HG02943 (cell line): ENCODE data around the gene CRACR2B.

Source experiments
- ATAC-seq: cut with Tn5 transposase; IDR thresholded peaks from one replicate; pipeline ENCODE4 v1.9.1; 2021; ENCODE audit warnings: mild to moderate bottlenecking, low read depth, moderate library complexity; ENCODE audit not compliant: unreplicated experiment

The CRACR2B gene

DNA sequence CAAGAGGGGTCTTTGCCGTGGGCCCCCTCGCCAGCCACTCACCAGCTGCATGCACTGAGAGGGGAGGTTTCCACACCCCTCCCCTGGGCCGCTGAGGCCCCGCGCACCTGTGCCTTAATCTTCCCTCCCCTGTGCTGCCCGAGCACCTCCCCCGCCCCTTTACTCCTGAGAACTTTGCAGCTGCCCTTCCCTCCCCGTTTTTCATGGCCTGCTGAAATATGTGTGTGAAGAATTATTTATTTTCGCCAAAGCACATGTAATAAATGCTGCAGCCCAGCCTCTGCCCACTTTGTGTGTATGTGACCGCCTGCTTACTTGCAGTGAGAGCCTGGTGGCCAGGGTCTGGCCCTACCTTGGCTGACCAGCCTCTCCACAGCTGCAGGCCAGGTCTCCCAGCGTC, 2.8 kb upstream of the CRACR2B start:
- ATAC-seq = no peak

DNA sequence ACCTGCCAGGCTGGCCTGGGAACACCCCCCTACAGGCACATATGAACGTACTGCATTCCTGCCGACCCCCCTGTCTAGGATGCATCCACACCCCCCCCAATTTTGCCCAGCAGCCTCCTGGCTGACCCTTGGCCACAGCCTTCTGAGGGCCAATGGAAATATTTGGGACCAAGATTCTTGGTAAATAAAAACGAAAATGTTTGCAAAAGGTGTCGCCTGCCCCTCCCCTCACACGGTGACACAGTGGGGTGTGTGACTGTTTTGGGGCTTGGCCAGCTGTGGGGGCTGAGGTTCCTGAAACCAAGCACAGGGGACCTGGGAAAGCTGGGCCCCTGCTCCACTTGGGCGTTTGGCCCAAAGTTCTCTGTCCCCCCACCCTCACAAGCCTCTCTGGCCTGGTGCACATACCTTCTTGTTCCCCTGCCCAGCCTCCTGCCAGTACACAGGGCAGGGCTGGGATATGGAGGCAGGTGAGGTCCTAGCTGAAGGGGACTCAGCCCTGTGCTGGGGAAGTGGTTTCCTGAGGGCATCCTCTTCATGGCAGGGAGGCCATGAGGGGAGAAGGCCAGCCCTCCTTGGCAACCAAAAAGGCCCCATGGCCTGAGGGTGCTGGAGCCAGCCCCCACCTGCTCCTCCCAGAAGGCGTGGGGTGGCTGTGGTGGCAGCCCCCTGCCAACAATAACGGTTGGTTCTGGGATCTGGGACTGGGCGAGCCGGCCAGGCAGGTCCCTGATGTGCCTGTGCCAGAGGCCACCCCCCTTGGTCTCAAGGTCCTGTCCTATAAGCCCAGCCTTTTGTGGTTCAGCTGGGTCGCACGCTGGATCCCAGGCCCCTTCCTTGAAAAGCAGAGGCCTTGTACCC, 2.1 kb upstream of the CRACR2B start:
- ATAC-seq = no peak

- ATAC-seq = no peak
Measured at GRCh38 chr11:826227-826621, 1.5 kb upstream of the CRACR2B start.

- ATAC-seq = no peak
Measured at GRCh38 chr11:826836-827145, 928 bp upstream of the CRACR2B start.

GRCh38 chr11:827146-827896, 398 bp upstream of the CRACR2B start:
- no peak for ATAC-seq

GRCh38 chr11:828506-829175, 922 bp downstream of the CRACR2B start:
- no peak for ATAC-seq

DNA sequence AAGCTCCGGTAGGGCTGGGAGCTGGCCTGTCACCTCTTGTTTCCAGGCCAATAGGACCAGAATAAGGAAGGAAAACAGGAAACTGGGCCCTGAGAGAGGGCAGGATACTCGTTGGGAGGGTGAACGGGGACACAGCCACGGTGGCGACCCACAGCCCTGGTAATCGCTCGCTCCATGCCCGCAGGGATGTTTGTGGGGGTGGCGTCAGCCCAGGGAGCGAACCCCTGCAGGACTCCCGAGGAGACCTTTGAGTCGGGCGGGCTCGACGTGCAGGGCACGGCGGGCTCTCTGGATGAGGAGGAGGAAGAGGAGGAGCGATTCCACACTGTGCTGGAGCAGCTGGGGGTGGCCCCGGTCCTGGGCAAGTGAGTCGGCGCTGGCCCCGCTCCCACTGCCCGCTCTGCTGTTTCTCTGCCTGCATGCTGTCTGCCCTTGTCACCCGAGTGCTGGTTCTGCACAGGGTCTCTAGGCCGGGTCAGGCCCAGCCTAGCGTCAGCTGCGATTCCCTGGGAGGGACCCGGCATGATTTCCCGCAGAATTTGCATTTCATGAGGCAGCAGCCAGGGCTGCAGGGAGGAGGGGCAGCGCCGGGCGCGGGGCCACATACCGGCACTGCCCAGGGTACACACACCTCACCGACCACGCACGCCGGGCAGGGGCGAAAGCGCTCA, 1.6 kb downstream of the CRACR2B start:
- ATAC-seq = no peak

DNA sequence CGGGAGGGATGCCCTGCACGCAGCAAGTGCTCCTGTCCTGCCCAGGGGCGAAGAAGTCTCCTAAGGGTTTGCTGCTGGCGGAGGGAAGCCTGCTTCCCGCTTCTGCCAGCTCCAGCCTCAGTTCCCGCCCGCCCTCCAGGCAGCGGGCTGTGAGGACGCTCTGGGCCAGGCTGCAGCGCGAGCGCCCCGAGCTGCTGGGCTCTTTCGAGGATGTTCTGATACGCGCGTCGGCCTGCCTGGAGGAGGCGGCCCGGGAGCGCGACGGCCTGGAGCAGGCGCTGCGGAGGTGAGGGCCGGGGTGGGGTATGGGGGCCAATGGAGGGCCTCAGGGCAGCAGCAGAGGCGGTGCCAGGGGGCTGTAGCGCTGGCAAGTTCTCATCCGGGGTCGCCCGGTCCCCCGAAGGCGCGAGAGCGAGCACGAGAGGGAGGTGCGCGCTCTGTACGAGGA, 2.2 kb downstream of the CRACR2B start:
- no peak for ATAC-seq

GRCh38 chr11:830295-831117, 2.8 kb downstream of the CRACR2B start:
- ATAC-seq = no peak

GRCh38 chr11:831118-831864, 3.6 kb downstream of the CRACR2B start:
- ATAC-seq = no peak

DNA sequence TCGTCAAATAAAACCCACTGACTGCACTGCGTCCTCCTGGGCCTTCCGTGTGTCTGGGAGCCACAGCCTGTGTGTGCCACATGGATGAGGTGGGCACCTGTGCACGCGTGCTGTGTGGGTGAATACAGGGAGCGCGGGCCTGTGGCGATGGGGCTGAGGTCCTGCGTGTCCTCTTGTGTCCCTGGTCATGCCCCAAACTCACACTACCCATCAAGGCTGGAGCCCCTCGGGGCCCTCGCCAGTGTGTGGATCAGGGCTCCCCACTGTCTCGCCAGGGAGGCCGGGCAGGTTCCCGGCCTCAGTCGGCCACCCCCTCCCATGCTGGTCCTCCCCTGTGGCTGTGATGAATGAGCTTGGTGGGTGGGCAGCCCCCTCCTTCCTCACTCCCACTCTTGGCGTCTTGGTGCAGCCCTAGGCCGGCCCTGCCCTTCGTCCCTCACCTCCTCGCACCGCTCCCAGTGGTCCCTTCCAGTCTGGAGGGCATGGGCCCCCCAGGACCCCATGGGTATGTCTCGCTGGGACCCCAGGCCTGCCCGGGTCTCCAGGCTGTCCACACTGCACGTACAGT, 4.3 kb downstream of the CRACR2B start:
- ATAC-seq = no peak

GRCh38 chr11:832529-833113, 4.9 kb downstream of the CRACR2B start, which contains the start of gene CD151:
TSS of gene CD151 (plus strand) at chr11:832952. CDS start at chr11:836070, 3,118 bp downstream.
- ATAC-seq = no peak

DNA sequence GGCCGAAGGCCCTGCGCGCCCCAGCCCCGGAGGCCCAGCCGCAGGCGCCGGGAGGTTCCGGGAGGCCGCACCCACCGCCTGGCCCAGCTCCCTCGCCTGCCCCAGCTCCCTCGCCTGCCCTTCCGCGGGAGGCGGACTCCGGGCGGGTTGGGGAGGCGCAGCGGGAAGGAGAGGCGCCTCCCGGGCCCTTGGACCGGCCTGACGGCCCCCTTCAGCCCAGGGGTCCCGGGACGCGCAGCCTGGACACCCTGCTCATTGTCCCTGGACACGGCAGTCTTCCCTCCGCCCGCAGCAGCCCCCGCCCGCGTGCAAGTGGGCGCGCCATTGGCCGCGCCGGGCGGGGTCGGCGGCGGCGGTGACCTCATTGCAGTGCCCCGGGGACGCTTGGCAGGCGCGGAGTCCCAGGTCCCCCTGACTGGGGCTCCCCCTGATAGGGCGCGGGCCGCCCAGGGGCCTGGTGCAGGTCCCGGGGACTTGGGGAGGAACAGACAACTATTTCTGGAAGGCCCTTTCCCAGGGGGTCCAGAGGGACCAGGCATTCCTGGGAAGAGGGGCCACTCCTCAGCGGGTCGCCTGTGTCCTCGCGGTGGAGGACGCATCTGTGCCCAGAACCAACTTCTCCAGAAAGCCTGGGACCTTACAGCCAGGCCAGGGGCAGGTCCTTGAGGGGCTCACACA, 5.5 kb downstream of the CRACR2B start:
- no peak for ATAC-seq

GRCh38 chr11:833849-834311, 6.2 kb downstream of the CRACR2B start:
- no peak for ATAC-seq

DNA sequence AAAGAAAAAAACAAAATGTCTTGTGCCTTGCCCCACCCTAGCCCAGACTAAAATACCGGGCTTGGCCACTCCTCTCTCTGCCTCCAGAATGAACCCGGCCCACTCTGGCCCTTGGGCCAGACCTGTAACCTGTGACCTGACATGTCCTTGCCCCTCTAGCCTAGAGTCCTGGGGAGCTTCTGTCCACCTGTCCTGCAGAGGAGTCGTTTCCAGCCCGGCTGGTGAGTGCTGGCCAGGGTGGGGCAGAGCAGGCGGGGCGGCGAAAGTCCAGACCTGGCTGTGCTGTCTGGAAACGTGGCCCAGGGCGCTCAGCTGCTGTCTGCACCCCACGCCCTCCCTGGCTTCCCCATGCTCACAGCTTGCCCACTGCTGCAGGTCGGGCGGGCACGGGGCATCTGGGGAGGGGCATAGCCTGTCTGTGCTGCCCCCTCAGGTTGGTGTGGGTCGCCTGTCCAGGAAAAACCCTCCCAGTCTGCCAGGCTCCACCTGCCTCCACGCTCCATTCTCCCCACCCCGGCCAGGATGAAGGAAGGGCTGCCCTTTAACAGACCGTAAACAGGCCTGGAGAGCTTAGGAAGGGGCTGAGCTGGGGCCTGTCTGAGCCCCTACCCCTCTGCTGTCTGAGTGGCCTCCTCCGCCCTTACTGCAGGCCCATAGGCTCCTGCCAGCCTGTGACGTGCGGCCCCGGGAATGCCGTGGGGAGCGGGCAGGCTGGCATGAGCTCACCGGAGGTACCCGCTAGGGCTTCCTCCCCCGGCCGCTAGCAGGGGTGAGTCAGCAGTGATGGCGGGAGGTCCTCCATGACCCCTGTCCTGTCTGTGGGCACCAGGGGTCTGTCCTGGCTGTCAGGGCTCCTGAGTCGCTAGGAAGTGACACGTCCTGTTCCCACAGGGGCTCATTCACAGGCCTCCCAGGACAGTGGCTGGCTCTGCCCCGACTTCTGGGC, 6.9 kb downstream of the CRACR2B start:
- ATAC-seq = no peak

DNA sequence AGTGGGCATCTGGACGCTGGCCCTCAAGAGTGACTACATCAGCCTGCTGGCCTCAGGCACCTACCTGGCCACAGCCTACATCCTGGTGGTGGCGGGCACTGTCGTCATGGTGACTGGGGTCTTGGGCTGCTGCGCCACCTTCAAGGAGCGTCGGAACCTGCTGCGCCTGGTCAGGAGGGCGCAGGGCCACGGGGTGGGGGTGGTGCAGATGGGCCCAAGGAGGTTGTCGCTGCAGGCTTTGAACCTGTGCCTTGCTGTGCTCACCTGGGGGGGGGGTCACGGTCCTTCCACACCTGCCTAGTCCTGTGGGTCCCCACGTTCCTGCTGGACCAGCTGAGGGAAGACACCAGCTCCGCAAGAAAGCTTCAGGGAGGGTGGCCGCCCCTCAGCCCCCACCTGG, 8.6 kb downstream of the CRACR2B start:
- no peak for ATAC-seq

DNA sequence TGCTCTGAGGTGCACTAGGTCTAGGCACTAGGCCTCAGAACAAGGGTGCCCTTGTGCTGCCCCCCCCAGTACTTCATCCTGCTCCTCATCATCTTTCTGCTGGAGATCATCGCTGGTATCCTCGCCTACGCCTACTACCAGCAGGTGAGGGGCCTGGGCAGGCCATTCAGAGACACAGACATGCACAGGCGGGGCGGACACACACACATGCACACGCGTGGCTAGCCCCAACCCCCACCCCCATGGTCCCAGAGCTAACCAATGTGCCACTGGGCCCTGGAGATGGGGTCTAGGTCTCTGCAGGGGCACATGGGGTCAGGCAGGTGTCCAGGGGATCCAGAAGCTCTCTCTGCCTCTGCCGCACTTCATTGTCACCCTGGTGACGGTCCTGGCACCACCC, 9.0 kb downstream of the CRACR2B start:
- no peak for ATAC-seq
